ENCODE results near the gene MAP3K19. TPM values are rescaled to one million over a fixed set of nuclear protein-coding genes. Genes with fewer than 3 reads are reported as not detected.

Gene MAP3K19
- total RNA-seq, 1 donor from 2014 or later, result not detected

GRCh38 chr2:134934150-134934549 is 113.1 kb downstream of the MAP3K19 start:
- no peak for DNase-seq (ENCODE audit: low read depth in 2 of 2)

DNA sequence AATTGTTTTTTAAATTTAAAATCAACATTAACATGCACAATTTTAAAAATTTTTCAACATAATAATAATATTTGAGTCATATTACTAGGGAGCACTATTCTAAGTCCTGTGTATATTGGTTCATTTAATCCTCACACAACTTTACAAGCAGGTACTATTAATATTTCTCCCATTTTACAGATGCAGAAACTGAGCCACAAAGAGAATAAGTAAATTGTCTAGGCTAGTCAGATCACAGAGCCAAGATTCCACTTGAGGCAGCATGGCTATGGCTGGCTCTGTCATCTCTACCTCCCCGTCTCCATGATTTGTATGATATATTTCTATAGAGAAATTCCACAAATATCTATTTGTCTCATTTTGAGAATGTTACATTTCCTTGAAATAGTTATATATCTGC is 113.5 kb downstream of the MAP3K19 start:
- no peak for DNase-seq (ENCODE audit: low read depth in 2 of 2)

DNA sequence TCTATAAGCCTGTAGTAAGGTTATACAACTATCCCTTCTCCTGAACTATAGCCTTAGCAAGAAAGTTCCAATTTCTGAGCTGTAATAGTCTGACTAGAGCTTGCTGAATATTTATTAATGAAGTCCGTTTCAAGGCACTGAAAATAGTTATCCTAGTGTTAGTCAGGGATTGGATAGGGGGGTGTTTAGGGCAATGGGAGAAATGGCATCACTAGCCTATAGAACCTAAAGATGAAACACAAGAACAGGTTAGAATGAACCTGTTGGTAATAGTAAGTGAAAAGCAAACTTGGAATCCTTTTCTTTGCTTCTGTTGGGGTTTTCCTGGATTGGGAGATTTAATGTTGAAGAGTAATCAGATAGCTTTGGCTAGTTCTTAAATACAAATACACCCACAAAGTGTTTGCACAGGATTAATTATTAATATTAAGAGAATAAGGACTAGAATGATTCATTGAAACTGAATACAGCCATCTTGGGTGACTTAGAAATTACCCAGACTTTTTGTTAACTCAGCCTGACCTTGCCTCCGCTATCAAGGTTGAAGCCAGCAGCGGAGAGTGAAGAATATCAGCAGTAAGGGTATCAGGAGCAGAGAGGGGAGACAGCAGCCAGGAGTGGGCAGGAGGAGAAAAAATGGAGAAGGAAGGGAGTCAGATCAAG is 114.3 kb downstream of the MAP3K19 start:
- no peak for DNase-seq (ENCODE audit: low read depth in 2 of 2)

- peak in 1 of 2 donors; percentile 4 for DNase-seq (ENCODE audit: low read depth in 2 of 2)
Measured at GRCh38 chr2:134927195-134927594, 120.1 kb downstream of the MAP3K19 start.

GRCh38 chr2:134926231-134926931 is 120.9 kb downstream of the MAP3K19 start:
- DNase-seq (ENCODE audit: low read depth in 2 of 2), result peak in 1 of 2 donors; percentile 42

DNA sequence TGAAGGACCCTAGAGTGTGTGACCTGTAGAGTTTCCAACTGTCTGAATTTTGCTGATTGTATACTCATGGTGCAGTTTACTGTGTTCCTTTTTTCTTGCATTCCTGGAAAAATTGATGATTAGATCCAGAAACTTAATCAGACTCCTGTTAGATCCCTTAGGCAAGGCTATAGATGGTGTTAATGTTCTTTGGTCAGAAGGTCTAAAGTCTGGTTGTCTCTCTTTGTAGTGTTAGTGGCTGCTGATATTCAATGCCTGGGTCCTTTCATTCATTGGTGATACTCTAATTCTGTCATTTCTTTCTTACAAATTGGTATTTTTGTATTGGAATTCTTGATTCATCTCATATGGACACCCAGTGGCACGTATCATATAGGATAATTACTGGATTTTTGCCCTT is 122.3 kb downstream of the MAP3K19 start:
- DNase-seq (ENCODE audit: low read depth in 2 of 2), result no peak

GRCh38 chr2:134919341-134920210 is 127.7 kb downstream of the MAP3K19 start:
- DNase-seq (ENCODE audit: low read depth in 2 of 2), result peak; percentile 31 to 50

DNA sequence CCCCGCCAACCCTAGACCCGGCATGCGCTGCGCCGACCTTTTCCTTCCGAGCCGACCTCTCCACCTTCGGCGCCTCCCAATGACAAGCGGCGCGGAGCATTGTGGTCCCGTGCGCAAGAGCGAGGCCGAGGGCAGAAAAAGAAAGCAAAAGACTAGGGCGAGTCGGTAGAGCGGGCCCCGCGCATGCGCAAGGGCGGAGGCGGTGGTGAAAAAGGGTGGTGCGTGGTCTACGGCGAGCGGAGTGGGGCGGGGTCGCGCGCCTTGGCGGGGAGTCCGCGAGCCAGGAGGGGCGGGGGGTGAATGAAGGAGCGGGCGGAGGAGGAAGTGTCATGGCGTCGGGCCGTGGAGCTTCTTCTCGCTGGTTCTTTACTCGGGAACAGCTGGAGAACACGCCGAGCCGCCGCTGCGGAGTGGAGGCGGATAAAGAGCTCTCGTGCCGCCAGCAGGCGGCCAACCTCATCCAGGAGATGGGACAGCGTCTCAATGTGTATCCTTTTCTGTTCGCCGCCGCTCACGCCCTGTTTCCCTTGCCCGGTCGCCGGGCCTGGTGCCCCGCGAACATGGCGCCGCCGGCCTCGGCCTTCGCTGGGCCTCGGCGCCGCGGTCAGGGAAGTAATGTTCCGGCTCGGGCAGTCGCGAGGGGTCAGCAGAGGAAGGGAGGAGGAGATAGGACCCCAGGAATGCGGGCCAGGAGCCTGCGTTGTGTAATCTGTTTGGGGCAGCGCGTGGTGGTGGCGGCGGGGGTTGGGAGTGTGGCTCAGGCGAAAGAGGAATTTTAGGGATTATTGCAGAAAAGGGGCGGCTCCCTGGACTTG is 128.5 kb downstream of the MAP3K19 start, which contains the start of gene CCNT2:
CCNT2 (plus strand) TSS at position 297 of the 815 bp plus-strand sequence; CDS start at position 330, 33 bp downstream.
- DNase-seq (ENCODE audit: low read depth in 2 of 2), result peak; percentile 98

DNA sequence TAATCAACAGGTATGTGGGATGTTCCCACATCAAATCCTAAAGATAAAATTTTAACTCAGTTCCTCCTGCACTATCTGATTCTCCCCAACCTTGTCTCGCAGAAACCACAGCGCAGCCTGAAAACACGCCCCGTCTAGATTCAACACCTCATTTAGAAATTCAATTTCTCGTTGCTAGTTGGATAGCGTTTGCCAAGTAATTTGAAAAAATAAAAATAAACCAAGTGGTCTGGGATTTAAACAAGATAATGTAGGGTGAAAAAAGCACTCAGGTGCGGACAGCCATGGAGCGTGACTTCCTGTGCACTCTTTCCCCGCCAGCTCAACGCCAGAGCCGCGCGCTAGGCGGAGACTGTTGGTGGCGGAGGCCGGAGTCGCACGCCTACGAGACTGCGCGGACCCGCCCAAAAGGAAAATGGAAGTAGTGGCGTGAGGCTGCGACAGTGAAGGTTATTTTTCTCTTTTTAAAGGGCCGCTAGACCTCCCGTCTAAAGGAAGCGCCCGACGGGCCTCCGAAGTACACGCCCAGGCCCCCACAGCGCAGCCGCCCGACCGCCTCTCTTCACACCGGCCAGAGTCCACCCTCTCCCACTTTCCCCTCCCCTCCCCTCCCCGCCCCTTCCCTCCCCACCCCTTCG is 129.2 kb downstream of the MAP3K19 start:
- DNase-seq (ENCODE audit: low read depth in 2 of 2), result no peak

DNA sequence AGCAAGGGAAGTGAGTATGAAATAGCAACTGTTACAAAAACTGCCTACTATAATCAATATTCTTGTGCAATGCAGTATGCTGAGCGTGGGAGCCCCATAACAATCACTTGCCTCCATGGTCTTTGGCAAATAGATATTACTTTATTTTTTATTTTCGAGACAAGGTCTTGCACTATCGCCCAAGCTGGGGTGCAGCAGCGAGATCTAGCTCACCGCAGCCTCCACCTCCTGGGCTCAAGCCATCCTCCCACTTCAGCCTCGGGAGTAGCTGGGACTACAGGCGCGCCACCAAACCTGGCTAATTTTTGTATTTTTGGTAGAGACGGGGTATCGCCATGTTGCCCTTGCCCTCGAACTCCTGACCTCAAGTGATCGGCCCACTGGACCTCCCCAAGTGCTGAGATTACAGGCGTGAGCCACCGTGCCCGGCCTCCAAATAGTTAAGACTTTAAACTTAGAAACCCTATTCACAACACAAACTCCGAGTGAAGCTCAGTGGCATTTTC is 129.8 kb downstream of the MAP3K19 start:
- no peak for DNase-seq (ENCODE audit: low read depth in 2 of 2)

Other genes with a start within 250 kb of the MAP3K19 start
- not detected in 2 replicates for gene ACMSD, start 208.8 kb downstream of the MAP3K19 start, total RNA-seq
- gene CCNT2, start 128.6 kb downstream of the MAP3K19 start, total RNA-seq, result 21.6 and 26.4 TPM in 2 replicates
- 41.6 and 43.8 TPM in 2 replicates for gene RAB3GAP1, start 4.8 kb upstream of the MAP3K19 start, total RNA-seq

Measured in dermis microvascular lymphatic vessel endothelial cell (primary cell).